Stimulated activated CD8-positive, alpha-beta memory T cell treated with anti-CD3 and anti-CD28 coated beads, Interleukin-12 subunit alpha, Interleukin-12 subunit beta, amount 100 ng/mL, for 1 hour (primary cell): ENCODE results near the gene TMEM273.

Source experiments
- DNase-seq: peaks from one replicate; pipeline ENCODE4 v3.0.0-alpha.2; 2020; ENCODE audit warnings: low read depth

The TMEM273 gene

DNA sequence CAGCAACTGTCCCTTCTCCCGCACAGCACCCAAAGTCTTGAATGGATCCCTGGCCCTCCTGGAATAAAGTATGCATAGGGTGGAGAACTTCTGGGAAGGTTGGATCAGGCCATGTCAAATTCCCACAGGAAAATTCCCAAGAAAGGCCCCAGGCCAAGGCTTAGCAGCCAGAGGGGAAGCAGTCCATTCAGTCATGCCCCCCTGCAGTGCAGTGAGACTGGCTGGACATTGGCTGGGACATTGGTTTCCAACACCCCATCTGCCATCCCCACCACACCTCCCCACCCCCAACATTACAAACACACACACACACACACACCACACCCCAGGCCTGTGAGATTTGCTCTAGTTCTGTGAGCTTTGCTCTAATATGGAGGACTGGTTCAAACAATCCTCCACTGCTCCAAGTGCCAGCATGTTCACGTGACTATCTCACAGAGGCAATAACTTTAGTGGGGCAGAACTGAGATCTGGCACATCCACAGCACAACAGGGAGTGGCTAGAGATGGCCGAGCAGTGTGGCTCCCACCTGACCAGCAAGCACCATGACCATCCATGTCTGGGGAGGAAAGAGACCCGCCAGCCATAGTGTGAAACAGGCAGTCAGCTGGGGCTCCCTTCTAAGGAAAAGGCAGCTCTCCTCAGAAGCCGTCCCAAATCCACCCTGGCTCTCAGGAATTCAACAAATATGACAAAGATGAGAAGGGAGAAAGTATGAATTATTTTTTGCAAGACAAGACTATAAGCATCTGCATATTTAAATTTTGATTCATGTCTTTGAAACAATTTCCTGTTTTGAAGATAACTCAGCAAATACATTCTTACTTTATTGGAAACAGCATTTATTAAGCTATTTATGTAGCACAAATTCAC lies 47.6 kb downstream of the TMEM273 start:
- DNase-seq, result no peak

DNA sequence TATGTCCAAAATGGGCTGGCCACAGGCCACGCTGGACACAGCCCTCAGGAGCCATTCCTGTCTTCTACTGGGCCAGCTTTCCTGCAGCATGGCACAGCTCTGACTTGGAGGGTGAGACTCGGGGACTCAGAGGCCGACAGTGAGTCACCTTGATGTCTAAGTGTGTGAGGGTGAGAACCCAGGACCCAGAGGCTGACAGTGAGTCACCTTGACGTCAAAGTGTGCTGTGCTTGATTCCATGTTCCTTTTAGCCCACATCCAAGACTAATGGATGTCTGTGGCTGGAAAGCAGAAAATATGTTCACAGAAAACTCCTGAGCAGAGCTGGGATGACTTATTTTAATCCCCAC lies 48.4 kb downstream of the TMEM273 start:
- no peak for DNase-seq

DNA sequence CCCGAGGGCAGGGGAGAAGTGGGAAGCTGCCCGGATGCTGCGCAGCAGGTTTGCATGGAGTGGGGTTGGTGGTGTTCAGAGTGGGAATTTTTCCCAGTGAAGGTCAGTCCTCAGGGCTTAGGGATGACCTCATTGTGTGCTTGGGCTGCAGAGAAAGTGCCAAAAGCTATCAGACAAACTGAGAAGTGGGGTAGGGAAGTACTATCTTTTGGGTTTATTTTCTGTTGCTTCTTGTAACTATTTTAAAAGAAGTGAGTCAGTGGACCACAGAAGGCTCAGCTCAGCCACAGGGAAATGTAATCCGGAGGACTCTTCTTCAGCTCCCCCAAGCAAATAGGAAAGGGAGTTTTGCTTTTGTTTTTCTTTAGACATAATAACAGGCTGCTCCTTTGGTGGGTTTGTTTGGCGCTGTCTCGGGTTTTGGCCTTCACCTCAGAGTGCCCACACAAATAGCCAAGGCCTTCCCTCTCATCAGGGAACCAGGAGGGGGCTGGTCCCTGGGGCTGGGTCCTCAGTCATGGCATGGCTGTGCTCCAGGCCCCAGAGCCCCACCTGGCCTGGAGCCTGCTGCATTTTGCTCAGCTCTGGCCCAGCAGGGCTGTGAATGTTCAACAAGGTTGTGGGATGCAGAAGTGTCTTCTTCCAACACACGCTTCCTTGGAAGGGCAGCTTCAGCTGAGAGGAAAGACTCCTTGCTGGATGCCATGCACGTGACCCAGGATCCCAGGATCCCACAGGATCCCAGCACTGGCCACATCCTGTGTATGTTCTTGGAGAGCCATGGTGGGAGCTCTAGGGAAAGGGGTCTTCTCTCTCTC lies 49.0 kb downstream of the TMEM273 start:
- DNase-seq, result no peak

DNA sequence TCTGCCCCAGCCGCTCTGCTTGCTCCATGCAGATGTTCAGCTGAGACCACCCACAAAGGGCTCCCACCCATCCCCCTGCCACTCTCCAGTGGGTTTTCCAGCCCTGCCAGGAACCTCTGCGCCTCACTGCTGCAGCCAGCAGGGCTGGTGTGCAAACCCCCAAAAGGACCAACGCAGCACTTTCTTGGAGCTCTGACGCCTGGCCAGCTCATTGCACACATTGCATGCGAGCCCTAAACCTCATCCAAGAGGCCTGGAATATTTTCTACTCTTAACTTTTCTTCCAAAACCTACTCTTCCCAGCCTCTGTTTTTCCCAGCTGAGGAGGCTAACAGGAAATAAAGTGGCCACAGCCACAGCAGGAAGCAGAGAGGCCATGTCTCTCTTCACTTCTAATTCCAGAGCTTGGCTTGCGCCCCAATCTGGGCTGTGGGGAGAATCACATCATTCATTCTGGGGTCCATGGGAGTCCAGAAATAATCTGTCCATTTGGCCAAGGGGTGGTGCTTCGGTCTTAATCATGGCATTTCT lies 49.8 kb downstream of the TMEM273 start:
- no peak for DNase-seq

DNA sequence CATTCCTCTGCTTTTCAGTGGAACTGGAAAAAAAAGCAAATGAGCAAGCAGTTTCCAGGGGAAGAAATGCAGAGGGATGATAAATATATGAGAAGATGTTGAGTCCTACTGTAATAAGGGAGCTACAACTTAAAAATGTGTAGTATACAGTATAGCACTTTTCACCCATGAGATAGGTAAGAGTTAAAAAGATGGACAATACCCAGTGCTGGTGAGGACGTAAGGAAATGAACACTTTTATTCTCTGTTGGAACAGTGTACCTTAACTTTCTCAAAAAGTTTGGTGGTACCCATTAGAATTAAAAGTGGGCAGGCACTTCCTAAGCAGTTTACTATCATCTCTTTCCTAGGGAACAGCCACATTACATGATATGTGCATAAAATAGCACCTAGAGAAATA lies 51.7 kb downstream of the TMEM273 start:
- no peak for DNase-seq

DNA sequence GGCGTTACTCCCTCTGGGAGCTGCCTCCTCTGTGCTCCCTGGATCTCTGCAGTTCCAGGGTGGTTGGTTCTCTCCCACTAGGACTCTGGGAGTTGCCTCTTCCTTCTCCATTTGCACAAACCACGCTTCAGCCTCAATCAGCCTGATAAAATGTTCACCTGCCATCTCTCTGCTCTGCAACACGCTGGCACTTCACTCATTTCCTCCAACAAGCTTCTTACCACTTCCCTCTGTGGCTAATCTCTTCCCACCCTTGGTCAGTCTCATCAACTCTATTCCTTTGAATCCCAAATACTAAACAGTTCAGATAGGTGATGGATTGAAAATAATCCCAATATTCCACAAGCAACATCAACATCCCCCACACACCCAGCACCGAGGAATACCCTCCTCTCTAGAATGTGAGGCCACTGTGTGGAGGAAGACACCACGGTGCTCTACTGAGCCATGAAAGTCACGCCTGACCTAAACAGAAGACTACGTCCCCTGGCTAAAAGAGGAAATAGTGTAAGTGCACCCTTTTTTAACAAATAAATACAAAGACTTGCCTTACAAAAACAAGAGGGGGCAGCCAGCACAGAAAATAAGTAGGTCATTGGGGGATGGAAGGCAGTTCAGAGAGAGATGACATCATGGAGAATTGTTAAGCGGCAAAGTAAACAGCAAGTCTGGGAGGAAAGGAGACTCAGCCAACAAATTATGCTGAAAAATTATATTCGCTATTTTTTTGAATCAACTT lies 52.4 kb downstream of the TMEM273 start:
- DNase-seq, result no peak

DNA sequence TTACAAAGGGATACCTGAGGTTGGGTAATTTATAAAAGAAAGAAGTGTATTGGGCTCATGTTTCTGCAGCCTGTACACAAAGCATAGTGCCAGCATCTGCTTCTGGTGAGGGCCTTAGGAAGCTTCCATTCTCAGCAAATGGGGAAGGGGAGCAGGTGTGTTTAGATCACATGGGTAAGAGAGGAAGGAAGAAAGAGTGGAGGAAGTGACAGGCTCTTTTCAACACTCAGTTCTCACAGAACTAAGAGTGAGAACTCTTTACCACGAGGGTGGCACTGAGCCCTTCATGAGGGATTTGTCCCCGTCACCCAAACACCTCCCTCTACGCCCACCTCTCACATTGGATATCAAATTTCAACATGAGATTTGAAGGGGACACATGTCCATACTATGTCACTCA lies 53.9 kb downstream of the TMEM273 start:
- DNase-seq, result no peak

DNA sequence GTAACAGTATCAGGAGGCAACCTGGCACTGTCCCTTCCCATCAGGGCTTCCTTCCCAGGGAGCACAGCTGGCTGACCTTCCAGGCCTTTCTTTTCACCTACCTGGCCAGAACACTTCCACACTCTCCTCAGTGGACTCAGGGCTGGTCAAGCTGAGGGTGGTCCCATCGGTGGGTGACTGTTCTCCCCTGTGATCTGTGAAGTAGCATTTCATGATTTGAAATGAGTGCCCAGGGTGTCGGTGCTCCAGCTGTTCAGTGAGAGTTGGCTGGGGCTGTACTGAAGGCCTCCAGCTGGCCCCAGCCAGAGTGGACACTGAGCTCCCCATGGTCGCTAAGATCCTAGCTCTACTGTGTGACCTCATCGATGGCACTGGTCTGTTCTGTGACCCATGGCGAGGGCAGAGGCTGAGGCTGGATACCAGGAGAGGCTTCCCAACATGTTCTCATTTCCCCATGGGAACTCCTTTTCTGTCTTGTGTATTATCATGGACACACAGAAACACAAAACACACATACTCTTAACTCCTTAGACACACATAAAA lies 54.4 kb downstream of the TMEM273 start, which contains the start of gene FAM170B:
Gene FAM170B (minus strand): TSS at position 316 of the 543 bp plus-strand sequence. CDS start 103 bp downstream, at position 213.
- no peak for DNase-seq

DNA sequence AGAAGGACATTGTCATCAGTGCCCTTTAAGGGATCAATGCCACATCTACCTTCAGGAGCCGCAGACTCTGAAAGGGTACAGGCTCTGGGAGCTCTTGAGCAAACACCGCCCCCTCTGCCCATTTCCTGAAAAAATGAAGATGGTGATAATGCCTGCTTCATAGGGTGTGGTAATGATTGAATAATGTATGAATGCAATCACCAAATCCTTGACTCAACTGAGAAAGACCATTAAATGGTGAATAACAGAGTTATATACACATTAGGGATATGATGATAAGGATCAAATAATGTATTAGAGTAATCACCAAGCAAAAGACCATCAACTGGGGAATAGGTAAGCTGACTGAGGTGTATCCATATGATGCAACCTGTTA lies 55.8 kb downstream of the TMEM273 start:
- no peak for DNase-seq

DNA sequence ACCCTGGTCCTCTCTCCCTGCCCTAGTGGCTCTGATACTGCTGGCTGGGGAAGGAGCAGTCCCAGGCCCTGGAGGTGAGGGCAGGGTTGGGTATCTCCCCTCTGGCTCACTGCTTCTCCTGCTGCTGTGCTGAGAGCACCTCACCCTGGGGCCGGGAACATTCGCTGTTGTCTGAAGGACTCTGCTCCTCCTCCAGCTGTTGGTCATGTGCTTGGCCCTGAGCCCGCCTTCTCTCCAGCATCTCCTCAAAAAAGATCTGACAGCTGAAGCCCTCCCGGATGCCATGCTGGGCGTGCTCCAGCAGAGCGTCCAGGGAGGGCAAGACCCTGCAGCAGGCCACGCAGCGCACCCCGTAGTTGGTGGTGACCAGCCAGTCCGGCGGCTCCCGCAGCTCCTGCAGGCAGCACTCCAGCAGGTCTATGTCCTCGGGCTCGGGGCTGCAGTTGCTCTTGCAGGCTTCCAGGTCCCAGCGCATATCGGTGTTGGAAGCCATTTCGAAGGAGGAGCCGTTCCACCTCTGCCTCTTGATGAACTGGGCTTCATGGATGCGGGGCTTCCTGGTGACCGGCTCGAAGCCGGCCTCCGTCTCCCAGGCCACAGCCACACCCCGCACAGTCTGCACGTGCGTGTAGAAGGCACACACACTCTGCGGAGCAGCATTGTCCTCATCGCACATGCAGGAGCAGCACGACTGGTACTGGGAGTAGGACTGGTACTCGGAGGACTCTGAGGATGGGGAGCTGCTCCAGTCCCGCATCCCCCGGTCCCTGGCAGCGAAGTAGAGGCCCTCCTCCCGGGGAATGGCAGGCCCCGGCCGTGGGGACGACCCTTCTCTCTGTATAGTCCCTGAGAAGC lies 56.5 kb downstream of the TMEM273 start:
- no peak for DNase-seq

DNA sequence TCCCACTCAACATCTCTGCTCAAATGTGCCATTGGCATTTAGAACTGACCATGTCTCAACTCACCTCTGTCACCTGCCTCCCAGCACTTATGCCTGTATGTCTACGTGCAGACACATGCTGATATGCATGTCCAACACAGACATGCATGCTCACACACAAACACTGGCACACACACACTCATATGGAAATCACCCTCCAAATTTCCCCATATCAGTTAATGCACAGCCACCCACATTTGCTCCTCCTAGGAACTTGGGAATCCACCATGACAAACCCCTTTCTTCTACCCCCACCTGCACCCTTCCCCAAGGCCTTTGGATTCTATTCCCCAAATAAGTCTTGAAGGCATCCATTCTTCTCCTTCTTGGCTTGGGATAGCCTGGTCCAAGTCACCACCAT lies 58.8 kb downstream of the TMEM273 start:
- DNase-seq, result no peak

DNA sequence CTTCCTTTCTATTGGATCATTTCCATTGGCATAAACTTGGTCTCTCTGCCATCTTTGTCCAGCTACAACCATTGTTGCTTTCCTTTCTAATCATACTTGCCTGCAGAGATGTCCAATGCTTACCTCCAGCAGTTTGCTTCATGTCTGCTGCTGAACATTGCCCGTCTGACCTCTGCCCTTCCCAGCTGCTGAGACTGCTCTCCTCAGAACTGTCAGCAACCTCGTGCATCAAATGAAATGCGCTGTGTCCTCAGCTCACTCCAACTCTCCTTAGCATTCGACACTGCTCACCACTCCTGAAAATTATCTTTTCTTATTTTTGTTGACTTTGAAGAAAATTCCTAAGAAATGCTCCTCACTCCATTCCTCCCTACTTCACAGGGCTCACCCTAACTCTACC lies 59.3 kb downstream of the TMEM273 start:
- no peak for DNase-seq

DNA sequence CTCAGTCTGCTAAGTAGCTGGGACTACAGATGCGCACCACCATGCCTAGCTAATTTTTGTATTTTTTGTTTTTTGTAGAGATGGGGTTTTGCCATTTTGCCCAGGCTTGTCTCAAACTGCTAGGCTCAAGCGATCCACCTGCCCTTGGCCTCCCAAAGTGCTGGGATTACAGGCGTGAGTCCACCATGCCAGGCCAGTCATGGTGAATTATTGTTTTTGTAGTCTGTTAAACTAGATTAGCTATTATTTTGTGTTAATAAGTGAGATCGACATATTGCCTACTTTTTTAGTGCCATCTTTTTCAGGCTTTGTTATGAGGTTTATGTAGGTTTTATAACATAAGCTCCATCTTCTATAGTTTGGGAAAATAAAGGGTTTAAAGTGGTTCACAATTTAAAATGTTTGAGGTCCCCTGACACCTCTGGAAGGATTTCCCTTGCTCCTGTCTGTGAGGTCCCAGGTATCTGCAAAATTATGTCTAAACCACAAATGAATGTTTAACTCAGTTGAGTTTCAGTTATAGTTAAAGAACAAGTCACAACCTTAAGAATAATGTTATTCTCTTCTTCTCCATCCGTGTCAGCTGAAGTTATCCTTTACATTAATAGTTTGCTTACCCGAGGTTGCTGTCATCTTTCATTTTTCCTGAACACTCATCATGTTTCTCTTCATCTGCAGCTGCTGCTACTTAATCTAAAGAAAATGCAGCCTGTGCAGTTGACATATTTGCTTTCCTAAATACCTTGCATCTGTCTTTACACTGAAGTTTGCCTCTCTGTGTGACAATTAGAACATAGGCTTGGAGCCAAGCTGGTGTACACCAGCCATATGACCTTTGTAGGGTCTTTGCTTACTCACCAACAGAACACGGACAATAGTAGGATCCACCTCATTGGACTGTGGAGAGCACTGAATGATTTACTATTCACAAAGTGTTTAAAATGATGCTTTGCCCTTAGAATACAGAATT lies 63.9 kb downstream of the TMEM273 start:
- DNase-seq, result no peak

DNA sequence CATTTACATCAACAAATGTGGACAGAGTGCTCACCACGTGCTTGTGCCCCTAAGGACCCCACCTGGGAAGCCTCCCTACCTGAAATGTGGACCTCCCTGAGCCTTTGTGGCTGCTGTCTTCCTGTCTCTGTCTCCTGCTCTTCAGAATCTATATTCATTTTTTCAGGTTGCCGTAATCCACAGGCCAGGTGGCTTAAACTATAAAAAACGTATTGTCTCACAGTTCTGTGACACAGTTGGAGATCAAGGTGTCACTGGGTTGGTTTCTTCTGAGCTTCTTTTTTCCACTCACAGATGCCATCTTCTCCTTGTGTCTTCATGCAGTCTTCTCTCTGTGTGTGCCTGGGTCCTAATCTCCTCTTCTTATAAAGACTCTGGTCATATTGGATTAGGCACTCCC lies 67.3 kb downstream of the TMEM273 start:
- no peak for DNase-seq

DNA sequence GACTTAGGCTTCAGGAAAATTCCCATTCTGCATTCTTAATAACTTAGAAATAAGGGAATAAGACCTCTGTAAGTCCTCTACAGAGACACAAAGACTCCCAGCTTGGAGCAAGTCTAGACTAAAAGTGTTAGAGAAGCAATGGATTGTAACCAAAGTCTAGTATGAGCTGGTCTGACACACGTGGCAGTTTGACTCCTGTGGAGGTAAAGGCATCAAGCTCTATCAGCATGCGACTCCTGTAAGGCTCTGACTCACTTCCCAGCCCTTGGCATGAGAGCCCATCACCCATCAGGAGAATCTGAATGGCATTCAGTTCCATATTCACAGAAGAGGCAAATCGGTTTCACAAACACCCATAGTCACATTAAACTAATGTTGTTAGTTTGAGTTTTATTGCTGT lies 68.4 kb downstream of the TMEM273 start:
- DNase-seq, result no peak

DNA sequence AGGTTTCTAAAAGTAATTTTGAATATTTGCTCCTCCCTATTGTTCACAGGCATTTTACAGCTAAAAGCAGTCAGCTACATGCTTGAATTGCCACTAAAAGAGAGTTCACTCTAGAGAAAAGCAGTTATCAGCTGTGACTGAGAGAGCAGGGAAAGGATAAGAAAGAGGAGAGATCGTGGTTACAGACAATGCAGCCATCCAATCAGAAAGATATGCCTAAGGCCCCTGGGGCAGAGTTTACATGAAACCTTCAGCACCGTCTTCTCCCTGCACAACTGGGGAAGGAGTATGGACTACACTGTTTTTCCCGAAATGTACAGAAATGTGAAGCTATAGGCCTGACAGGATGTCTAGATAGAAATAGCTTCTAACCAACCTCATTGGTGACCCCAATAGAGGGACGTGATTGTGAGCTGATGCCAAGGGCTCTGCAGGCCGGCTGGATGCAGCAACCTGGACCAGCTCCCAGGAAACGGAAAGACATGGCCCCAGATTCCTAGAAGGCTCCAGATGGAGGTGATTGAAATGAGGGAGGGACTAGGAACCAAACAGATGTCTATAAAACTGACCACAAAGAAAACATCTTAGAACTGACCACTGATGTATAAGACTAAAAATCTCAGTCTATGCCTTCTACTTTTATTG lies 69.6 kb downstream of the TMEM273 start:
- no peak for DNase-seq

DNA sequence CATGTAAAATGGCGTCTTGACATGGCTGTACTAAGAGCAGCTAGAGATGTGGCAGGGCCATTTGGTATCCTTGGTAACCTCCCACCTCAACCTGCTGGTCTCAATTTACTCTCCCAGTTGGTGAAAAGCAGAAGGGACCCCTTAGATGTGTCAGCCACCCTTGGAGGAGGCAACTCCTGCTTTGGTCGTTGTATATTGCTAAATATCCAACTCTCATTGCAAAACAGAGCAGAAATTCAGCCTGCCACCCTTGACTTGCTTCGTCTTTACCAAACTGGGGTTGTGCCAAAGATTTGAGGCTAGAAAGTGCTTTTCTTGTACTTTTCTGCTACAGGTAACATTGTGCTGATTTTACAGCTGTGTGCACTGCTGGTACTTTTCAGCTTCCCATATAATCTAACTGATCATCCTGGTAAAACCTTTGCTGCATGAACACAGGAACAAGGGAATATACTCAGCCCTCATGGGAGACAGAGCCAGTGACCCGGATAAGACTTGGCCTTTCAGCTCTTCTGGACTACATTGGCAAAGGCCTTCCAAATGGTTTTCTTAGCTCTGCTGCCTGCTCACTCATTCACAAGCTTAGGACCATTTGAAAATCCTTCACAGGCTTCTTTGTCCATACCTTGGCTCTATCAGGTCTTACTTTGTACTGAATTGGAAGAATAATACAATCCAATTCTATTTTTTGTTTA lies 70.7 kb downstream of the TMEM273 start:
- DNase-seq, result no peak

DNA sequence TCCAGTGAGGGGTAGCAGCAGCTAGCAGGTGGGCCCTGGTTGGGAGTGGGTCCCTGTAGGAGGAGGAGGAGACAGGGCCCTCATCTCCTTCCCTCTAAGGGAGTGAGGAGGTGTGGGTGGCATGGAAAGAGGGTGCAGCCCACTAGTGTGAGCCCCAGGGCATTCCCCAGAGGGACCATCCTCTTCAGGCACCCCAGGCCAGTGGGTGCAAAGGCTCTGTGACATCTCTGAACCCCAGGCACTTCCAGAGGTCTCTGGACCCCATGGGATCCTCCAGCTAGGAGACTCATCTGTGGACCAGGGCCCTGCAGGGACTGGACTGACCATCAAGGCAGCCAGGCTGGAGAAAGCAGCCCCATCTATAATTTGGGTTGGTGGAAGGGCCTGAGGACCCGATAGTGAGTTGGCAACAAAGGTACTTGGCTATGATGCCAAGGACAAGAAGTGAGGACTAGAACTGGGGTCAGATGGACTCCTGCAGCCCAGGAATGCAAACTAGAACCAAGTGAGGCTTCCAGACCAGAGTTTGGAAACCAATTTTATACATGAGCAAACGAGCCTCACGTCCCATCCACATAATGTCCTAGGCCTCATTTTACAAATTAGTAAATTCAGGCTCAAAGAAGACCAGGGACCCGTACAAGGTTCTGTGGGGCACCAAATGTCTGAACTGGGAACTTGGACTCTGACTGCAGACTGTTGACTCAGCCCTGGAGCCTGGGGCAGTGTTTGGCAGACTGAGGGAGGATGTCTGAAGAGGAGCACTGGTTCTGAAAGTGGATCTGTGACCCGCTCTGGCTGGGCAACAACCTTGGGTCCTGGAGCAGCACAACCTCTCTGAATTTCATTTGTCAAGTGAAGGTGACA lies 71.4 kb downstream of the TMEM273 start:
- no peak for DNase-seq
